ENCODE measurements around the gene STRA8.

STRA8 gene

GRCh38 chr7:135197343-135197742, 36.3 kb upstream of the STRA8 start:
- no peaks in the 10 kb centered on the region for H3K27me3 ChIP-seq (ENCODE audit: insufficient read depth, insufficient read length)
- TF ChIP-seq YY1 (IDR thresholded peaks at IDR 0.05; ENCODE audit: insufficient read depth, insufficient read length) (no peak), SUZ12 (IDR thresholded peaks at IDR 0.05; ENCODE audit: extremely low read depth, insufficient read depth, insufficient read length) (no peak), ZNF274 (IDR thresholded peaks at IDR 0.05; ENCODE audit: low read depth, low read length) (no peak)
- H3K4me1 ChIP-seq (ENCODE audit: insufficient read depth, insufficient read length) = peaks cover 7% of the 10 kb centered on the region
- H3K9me3 ChIP-seq (ENCODE audit: insufficient read depth, low read length) = no peaks in the 10 kb centered on the region
- no peak for DNase-seq (ENCODE audit: low read depth, low spot score)
- peaks cover 42% of the 10 kb centered on the region for H3K36me3 ChIP-seq (ENCODE audit: insufficient read depth, insufficient read length, low read length)
- H3K4me3 ChIP-seq (ENCODE audit: insufficient read length, low read depth) = no peak overlapping the region
- no peak overlapping the region for H3K9ac ChIP-seq (ENCODE audit: insufficient read length, low read depth)

GRCh38 chr7:135197906-135198655, 35.6 kb upstream of the STRA8 start:
- no peaks in the 10 kb centered on the region for H3K9me3 ChIP-seq (ENCODE audit: insufficient read depth, low read length)
- no peak overlapping the region for H3K4me3 ChIP-seq (ENCODE audit: insufficient read length, low read depth)
- no peak overlapping the region for H3K9ac ChIP-seq (ENCODE audit: insufficient read length, low read depth)
- no peak for DNase-seq (ENCODE audit: low read depth, low spot score)
- H3K27me3 ChIP-seq (ENCODE audit: insufficient read depth, insufficient read length) = no peaks in the 10 kb centered on the region
- TF ChIP-seq ZNF274 (IDR thresholded peaks at IDR 0.05; ENCODE audit: low read depth, low read length) (no peak), SUZ12 (IDR thresholded peaks at IDR 0.05; ENCODE audit: extremely low read depth, insufficient read depth, insufficient read length) (no peak), YY1 (IDR thresholded peaks at IDR 0.05; ENCODE audit: insufficient read depth, insufficient read length) (no peak)
- peaks cover 7% of the 10 kb centered on the region for H3K4me1 ChIP-seq (ENCODE audit: insufficient read depth, insufficient read length)
- peaks cover 39% of the 10 kb centered on the region for H3K36me3 ChIP-seq (ENCODE audit: insufficient read depth, insufficient read length, low read length)

DNA sequence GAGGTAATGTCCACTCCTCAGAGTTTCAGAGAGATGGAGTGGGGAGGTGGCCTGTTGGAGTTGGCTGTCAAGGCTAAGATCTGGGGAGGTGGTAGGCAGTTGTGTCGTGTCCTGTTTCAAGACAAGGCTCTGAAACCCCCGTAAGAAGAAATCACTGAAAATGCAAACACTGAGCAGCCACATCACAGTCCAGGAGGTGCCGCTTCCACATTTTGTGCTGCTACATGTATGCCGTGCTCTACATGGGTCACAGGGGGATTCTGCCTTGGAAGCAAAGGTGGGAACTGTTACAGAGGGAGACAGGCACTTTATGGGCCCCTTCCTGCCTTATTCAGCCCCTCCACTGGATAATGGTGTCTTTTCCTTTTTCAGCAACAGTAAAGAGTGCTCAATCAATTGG, 34.2 kb upstream of the STRA8 start:
- DNase-seq (ENCODE audit: low read depth, low spot score) = no peak
- Histone ChIP-seq H3K36me3 (ENCODE audit: insufficient read depth, insufficient read length, low read length) (peaks cover 51% of the 10 kb centered on the region), H3K4me1 (ENCODE audit: insufficient read depth, insufficient read length) (peaks cover 2% of the 10 kb centered on the region), H3K9ac (ENCODE audit: insufficient read length, low read depth) (no peak overlapping the region), H3K27me3 (ENCODE audit: insufficient read depth, insufficient read length) (no peaks in the 10 kb centered on the region), H3K9me3 (ENCODE audit: insufficient read depth, low read length) (no peaks in the 10 kb centered on the region), H3K4me3 (ENCODE audit: insufficient read length, low read depth) (no peak overlapping the region)
- TF ChIP-seq ZNF274 (IDR thresholded peaks at IDR 0.05; ENCODE audit: low read depth, low read length) = no peak
- no peak for TF ChIP-seq YY1 (IDR thresholded peaks at IDR 0.05; ENCODE audit: insufficient read depth, insufficient read length)
- TF ChIP-seq SUZ12 (IDR thresholded peaks at IDR 0.05; ENCODE audit: extremely low read depth, insufficient read depth, insufficient read length) = no peak

- Histone ChIP-seq H3K9me3 (ENCODE audit: insufficient read depth, low read length) (no peaks in the 10 kb centered on the region), H3K9ac (ENCODE audit: insufficient read length, low read depth) (no peak overlapping the region), H3K27me3 (ENCODE audit: insufficient read depth, insufficient read length) (no peaks in the 10 kb centered on the region), H3K4me3 (ENCODE audit: insufficient read length, low read depth) (no peak overlapping the region), H3K4me1 (ENCODE audit: insufficient read depth, insufficient read length) (no peaks in the 10 kb centered on the region), H3K36me3 (ENCODE audit: insufficient read depth, insufficient read length, low read length) (peaks cover 58% of the 10 kb centered on the region)
- TF ChIP-seq YY1 (IDR thresholded peaks at IDR 0.05; ENCODE audit: insufficient read depth, insufficient read length) (no peak), SUZ12 (IDR thresholded peaks at IDR 0.05; ENCODE audit: extremely low read depth, insufficient read depth, insufficient read length) (no peak), ZNF274 (IDR thresholded peaks at IDR 0.05; ENCODE audit: low read depth, low read length) (no peak)
- DNase-seq (ENCODE audit: low read depth, low spot score) = no peak
Measured at GRCh38 chr7:135200821-135201331, 32.8 kb upstream of the STRA8 start.

GRCh38 chr7:135201350-135201749, 32.3 kb upstream of the STRA8 start:
- H3K27me3 ChIP-seq (ENCODE audit: insufficient read depth, insufficient read length) = no peaks in the 10 kb centered on the region
- no peaks in the 10 kb centered on the region for H3K4me1 ChIP-seq (ENCODE audit: insufficient read depth, insufficient read length)
- DNase-seq (ENCODE audit: low read depth, low spot score) = no peak
- no peak overlapping the region for H3K4me3 ChIP-seq (ENCODE audit: insufficient read length, low read depth)
- H3K9me3 ChIP-seq (ENCODE audit: insufficient read depth, low read length) = no peaks in the 10 kb centered on the region
- H3K36me3 ChIP-seq (ENCODE audit: insufficient read depth, insufficient read length, low read length) = peaks cover 55% of the 10 kb centered on the region
- no peak for TF ChIP-seq YY1 (IDR thresholded peaks at IDR 0.05; ENCODE audit: insufficient read depth, insufficient read length)
- no peak for TF ChIP-seq ZNF274 (IDR thresholded peaks at IDR 0.05; ENCODE audit: low read depth, low read length)
- TF ChIP-seq SUZ12 (IDR thresholded peaks at IDR 0.05; ENCODE audit: extremely low read depth, insufficient read depth, insufficient read length) = no peak
- no peak overlapping the region for H3K9ac ChIP-seq (ENCODE audit: insufficient read length, low read depth)

- no peak for DNase-seq (ENCODE audit: low read depth, low spot score)
- H3K27me3 ChIP-seq (ENCODE audit: insufficient read depth, insufficient read length) = no peaks in the 10 kb centered on the region
- TF ChIP-seq SUZ12 (IDR thresholded peaks at IDR 0.05; ENCODE audit: extremely low read depth, insufficient read depth, insufficient read length) (no peak), ZNF274 (IDR thresholded peaks at IDR 0.05; ENCODE audit: low read depth, low read length) (no peak), YY1 (IDR thresholded peaks at IDR 0.05; ENCODE audit: insufficient read depth, insufficient read length) (no peak)
- H3K4me3 ChIP-seq (ENCODE audit: insufficient read length, low read depth) = no peak overlapping the region
- no peak overlapping the region for H3K9ac ChIP-seq (ENCODE audit: insufficient read length, low read depth)
- H3K36me3 ChIP-seq (ENCODE audit: insufficient read depth, insufficient read length, low read length) = peaks cover 44% of the 10 kb centered on the region
- no peaks in the 10 kb centered on the region for H3K9me3 ChIP-seq (ENCODE audit: insufficient read depth, low read length)
- H3K4me1 ChIP-seq (ENCODE audit: insufficient read depth, insufficient read length) = peaks cover 2% of the 10 kb centered on the region
Measured at GRCh38 chr7:135204341-135204749, 29.3 kb upstream of the STRA8 start.

GRCh38 chr7:135204876-135205275, 28.8 kb upstream of the STRA8 start:
- H3K27me3 ChIP-seq (ENCODE audit: insufficient read depth, insufficient read length) = no peaks in the 10 kb centered on the region
- peaks cover 2% of the 10 kb centered on the region for H3K4me1 ChIP-seq (ENCODE audit: insufficient read depth, insufficient read length)
- no peak overlapping the region for H3K9ac ChIP-seq (ENCODE audit: insufficient read length, low read depth)
- no peak for TF ChIP-seq SUZ12 (IDR thresholded peaks at IDR 0.05; ENCODE audit: extremely low read depth, insufficient read depth, insufficient read length)
- TF ChIP-seq YY1 (IDR thresholded peaks at IDR 0.05; ENCODE audit: insufficient read depth, insufficient read length) = no peak
- TF ChIP-seq ZNF274 (IDR thresholded peaks at IDR 0.05; ENCODE audit: low read depth, low read length) = no peak
- no peaks in the 10 kb centered on the region for H3K9me3 ChIP-seq (ENCODE audit: insufficient read depth, low read length)
- no peak overlapping the region for H3K4me3 ChIP-seq (ENCODE audit: insufficient read length, low read depth)
- no peak for DNase-seq (ENCODE audit: low read depth, low spot score)
- H3K36me3 ChIP-seq (ENCODE audit: insufficient read depth, insufficient read length, low read length) = peaks cover 47% of the 10 kb centered on the region
